GM21381 (cell line): ENCODE measurements around the gene NOC4L.

Experiments
- ATAC-seq: cut with Tn5 transposase; IDR thresholded peaks from one replicate; pipeline ENCODE4 v1.9.1; 2021; ENCODE audit warnings: mild to moderate bottlenecking, moderate library complexity; ENCODE audit not compliant: unreplicated experiment

NOC4L gene

DNA sequence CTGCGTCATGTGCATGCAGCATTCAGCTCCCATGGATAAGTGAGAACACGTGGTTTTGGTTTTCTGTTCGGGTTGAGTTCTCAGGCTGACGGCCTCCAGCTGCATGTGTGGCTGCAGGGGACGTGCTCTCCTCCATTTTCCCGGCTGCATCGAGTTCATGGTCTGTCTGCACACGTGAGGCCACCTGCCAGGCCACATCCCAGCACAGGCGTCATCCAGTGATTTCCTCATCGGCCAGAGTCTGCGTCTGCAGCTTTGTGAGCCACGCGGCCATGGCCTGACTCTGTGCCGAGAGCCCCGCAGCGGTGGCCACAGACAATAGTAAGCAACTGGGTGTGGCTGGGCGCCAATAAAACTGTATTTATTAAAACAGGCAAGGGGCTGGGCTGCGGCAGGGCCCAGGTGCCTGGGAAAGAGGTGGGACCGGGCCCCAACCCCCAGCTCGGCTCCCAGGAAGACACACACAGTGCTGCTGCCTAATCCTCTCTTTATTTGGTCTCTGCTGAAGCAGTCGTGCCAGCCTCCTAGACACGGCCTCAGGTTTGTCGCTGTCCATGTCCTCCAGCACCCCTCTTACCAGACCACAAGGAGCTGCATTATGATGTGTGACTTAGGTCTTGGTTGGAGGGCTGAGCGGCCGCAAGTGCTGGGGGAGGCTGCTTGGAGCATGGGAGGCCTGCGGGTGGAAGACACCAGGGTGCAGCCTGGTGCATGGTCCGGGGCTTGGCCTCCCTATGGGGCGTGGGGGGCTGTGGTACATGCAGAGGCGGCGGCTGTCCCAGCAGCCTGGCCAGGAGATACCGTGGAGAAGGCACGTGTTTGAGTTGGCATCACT is 52.0 kb downstream of the NOC4L start:
- no peak for ATAC-seq

DNA sequence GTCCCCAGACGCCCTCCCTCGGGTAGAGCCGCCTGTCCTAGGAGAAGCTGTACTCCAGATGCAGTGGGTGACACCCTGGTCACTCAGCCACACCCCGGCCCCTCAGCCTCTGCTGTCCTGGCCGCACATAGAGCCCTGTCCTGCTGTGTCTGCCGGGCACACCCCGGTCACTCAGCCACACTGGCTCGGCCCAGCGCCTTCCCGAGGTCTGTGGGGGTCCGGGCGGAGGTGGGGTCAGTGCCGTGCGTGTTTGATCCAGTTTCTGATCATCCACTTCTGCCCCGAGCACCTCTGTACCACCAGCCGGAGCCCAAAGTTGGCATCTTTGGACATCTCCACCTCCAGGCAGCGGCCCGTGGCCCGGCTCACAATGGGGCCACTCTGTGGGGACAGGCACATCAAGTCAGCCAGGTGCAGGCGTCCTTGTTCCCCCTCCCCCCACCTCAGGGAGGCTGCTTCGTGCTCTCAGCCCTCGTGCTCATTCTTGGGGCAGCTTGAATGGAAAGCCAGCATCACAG is 52.7 kb downstream of the NOC4L start:
- no peak for ATAC-seq

DNA sequence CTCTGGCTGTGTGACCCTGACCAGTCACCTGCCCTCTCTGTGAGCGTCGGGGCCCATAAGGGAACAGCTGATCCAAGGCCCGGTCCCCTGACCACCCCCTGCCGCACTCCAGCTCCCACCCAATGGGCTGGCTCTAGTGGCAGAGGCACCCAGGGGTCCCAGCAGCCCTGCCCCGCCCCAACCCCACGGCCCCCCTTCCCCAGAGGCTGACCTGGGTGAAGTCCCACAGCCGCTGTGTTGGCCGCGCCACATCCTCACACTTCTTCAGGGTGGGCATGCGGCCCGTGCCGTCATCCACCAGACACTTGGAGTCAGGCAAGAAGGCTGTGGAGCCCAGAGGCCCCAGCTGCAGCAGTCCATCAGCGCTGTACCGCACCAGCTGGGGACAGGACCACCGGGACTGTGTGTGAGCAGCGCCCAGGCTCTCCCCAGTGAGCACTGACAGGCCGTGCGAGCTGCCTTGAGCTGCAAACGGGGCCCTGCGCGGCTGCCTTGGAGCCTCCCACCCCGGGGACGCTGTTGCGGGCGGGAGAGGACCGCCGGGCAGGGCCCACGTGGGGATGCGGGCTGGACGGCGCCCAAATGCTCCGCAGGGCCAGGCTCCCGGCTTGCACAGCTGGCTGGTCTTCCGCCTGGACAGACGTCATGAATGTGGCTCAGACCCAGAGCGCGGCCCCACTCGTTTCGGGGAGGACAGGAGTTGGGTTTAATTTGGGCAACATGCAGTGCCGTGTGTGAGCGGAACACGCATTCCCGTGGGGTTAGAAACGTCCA is 53.5 kb downstream of the NOC4L start:
- ATAC-seq: no peak

DNA sequence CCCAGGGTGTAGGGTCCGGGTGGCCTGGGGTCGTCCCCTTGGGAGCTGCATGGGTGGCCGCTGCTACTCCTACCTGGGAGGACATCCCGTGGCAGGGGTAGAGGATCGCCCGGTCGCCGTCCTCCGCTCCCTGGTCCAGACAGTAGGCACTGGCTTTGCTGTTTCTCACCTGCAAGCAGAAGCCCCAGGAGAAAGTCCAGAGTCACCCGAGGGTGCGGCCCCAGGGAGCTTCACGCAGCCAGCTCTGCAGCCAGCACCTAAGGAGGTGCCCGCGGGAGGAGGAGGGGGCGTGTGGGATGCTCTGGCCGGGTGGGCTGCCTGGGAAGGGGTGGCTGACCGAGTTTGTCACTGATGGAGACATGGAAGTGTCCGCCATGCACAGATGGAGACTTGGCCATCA is 54.8 kb downstream of the NOC4L start:
- ATAC-seq: no peak

DNA sequence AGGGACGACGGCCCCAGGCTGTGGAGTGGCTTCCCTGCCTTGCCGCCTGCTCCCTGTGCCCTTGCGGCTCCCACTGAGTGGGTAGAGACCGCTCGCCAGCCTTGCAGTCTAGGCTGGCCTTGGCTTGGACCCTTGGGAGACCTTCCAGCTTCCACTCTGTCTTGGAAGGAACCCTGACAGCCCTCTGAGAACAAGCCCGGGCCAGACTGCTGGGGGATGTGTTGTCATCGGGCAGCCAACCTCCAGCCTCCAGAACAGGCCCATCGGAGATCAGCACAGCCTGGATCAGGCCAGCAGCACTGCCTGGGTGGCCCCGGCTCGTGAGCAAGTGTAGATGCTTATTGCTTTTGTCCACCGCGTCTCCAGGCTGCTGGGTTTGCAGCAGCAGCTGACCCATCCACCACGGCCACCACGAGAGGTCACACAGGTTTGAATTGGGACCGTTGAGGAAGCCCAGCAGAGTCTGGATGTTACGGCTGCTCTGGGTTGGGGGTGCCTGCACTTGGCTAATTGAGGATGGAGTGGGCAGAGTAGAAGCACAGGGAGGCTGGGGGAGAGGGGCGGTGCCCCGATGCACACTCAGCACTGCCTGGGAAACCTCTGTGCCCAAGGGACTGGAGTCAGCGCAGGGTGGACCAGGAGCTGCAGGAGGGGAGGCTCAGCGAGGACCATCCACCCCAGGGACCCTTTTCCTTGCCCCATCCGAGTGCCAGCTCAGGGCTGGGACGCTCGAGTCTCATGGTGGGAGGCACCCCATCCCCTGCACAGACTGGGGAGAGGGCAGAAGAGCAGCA is 55.5 kb downstream of the NOC4L start:
- no peak for ATAC-seq

DNA sequence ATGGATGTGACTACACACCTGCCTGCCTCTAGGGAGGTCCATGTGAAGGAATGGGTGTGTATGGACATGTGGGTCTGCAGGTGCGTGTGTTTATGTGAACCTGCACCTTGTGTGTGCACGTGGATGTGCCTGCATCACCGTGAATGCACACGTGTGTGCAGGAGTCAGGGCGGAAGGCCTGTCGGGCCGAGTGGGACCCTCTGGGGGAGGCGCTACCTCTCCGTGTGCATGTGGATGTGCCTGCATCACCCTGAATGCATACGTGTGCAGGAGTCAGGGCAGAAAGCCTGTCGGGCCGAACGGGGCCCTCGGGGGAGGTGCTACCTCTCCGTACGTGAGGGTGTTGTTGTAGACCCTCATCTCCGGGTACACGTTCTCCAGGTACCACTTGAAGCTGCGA is 56.5 kb downstream of the NOC4L start:
- no peak for ATAC-seq

DNA sequence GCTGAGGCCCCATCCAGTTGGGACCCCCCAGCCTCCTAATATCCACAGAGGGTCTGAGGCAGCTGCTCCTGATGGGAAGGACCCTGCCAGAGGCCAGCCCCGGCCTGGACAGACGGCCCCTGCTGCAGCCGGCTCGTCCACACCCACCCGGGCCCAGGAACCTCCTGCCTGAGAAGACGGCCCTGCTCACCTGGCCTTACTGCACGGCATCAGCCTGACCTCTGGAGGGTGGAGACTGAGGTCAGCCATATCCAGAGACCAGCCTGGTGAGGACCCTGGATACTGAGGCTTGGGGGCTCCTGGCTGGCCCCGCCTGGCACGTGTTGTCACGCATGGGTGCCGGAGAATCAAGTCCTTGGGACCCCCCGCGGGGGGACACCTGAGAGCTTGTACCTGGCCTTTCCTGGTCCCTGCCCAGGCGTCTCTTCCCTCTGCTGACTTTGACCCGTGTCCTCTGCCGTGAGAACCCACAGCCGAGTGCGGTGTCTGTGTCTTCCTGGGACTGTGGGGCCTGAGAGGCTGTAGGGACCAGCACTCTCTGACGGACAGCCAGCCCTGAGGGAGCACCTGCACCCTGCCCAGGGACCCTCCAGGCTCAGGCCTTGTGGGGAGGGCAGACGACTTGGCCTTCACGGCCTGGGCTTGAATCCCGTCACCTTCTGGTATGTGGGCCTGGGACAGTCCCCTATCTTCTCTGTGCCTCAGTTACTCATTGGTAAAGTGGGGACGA is 57.3 kb downstream of the NOC4L start:
- no peak for ATAC-seq
